PFSK-1 (cell line): Measurements from ENCODE around the gene FBXO31.

Experiments
- POLR2AphosphoS5 ChIP-seq: IDR thresholded peaks from 2 replicates; pipeline ENCODE4 v1.6.1; 2012; ENCODE audit warnings: low read depth, mild to moderate bottlenecking, control low read depth, low read length, moderate library complexity
- TAF1 ChIP-seq: IDR thresholded peaks from 2 replicates; pipeline ENCODE4 v1.6.1; 2012; ENCODE audit warnings: low read length, control low read depth, borderline replicate concordance; ENCODE audit not compliant: insufficient read depth
- TF ChIP-seq, protein P1 (sequence below), 2 experiments: IDR thresholded peaks; 2 replicates each; pipeline versions ENCODE4 v1.6.1 to v1.8.0; 2011 to 2012; ENCODE audit warnings: low read depth in 2 of 2, low read length in 2 of 2, control low read depth in 1 of 2, inconsistent platforms in 1 of 2, mild to moderate bottlenecking in 1 of 2, moderate library complexity in 1 of 2; ENCODE audit not compliant: insufficient read depth in 1 of 2

DNA sequence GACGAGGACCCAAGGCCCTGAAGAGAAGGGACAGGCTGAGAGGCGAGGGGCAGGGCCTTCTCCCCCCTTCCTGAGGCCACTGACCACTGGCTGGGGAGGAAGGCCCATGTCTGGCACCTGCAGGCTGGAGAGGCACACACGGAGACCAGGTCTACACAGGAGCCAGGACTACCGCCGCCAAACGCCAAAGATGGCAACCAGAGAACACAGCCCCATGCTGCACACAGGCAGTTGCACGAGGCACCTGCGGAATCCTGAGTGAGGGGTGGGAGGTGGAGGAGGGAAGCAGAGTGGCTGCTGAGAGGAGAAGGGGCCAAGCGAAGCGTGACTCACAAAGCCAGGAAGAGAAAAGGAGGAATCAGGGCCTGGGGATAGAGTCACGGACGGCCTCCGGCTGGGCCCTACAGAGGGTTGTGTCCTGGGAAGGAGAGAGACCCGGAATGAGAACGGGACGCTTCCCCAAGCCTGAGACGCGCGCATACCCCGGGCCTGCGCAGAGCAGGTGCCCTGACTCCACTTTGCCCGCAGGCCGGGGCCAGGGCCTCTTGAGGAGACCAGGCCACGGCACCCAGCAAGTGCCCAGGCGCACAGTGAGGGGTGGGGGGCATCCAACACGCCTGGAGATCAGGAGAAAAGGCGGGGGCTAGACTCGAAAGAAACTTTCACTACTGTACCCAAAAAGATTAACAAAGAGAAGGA lies 37.7 kb downstream of the FBXO31 start:
- TF ChIP-seq POLR2AphosphoS5 (no peak), TAF1 (no peak)
- TF ChIP-seq, protein P1, sequence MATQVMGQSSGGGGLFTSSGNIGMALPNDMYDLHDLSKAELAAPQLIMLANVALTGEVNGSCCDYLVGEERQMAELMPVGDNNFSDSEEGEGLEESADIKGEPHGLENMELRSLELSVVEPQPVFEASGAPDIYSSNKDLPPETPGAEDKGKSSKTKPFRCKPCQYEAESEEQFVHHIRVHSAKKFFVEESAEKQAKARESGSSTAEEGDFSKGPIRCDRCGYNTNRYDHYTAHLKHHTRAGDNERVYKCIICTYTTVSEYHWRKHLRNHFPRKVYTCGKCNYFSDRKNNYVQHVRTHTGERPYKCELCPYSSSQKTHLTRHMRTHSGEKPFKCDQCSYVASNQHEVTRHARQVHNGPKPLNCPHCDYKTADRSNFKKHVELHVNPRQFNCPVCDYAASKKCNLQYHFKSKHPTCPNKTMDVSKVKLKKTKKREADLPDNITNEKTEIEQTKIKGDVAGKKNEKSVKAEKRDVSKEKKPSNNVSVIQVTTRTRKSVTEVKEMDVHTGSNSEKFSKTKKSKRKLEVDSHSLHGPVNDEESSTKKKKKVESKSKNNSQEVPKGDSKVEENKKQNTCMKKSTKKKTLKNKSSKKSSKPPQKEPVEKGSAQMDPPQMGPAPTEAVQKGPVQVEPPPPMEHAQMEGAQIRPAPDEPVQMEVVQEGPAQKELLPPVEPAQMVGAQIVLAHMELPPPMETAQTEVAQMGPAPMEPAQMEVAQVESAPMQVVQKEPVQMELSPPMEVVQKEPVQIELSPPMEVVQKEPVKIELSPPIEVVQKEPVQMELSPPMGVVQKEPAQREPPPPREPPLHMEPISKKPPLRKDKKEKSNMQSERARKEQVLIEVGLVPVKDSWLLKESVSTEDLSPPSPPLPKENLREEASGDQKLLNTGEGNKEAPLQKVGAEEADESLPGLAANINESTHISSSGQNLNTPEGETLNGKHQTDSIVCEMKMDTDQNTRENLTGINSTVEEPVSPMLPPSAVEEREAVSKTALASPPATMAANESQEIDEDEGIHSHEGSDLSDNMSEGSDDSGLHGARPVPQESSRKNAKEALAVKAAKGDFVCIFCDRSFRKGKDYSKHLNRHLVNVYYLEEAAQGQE (IDR thresholded peaks at IDR 0.05; ENCODE audit: insufficient read depth in 1 of 2, low read depth in 2 of 2, low read length in 2 of 2) = no peak
